KMS-11 (cell line): Measurements from ENCODE around the gene PRKAR1B.

Experiments
- H2AFZ ChIP-seq: fragments of 200-600 bp; sonication (generic); 2 replicates; pipeline ENCODE4 v1.6.1; 2016; ENCODE audit warnings: antibody characterized with exemption, mixed run types, low read depth
- H3K27ac ChIP-seq: fragments of 200-600 bp; sonication (generic); 2 replicates; pipeline ENCODE4 v1.6.1; 2016; ENCODE audit warnings: mild to moderate bottlenecking, mixed run types
- H3K27me3 ChIP-seq: fragments of 200-600 bp; sonication (generic); 2 replicates; pipeline ENCODE4 v1.6.1; 2017; ENCODE audit warnings: mild to moderate bottlenecking, low read depth, mixed run types, moderate library complexity; ENCODE audit not compliant: insufficient read depth
- H3K36me3 ChIP-seq: fragments of 200-600 bp; sonication (generic); 2 replicates; pipeline ENCODE4 v1.6.1; 2017; ENCODE audit warnings: mild to moderate bottlenecking, mixed run types; ENCODE audit not compliant: insufficient read depth
- H3K4me1 ChIP-seq: fragments of 200-600 bp; sonication (generic); 2 replicates; pipeline ENCODE4 v1.6.1; 2016; ENCODE audit warnings: mild to moderate bottlenecking, low read depth, mixed run types; ENCODE audit not compliant: poor library complexity, severe bottlenecking
- H3K4me2 ChIP-seq: fragments of 200-600 bp; sonication (generic); 2 replicates; pipeline ENCODE4 v1.7.0; 2016; ENCODE audit warnings: mild to moderate bottlenecking, mixed run types
- H3K4me3 ChIP-seq: fragments of 200-600 bp; sonication (generic); IDR thresholded peaks from 2 replicates; pipeline ENCODE4 v1.6.1; 2017; ENCODE audit warnings: low read depth, low read length, mixed read lengths; ENCODE audit not compliant: insufficient read depth
- H3K79me2 ChIP-seq: fragments of 200-600 bp; sonication (generic); 2 replicates; pipeline ENCODE4 v1.6.1; 2016; ENCODE audit warnings: low read depth, mixed run types; ENCODE audit not compliant: insufficient read depth
- H3K9ac ChIP-seq: fragments of 200-600 bp; sonication (generic); 2 replicates; pipeline ENCODE4 v1.6.1; 2016; ENCODE audit warnings: mild to moderate bottlenecking, mixed run types
- H4K20me1 ChIP-seq: fragments of 200-600 bp; sonication (generic); 2 replicates; pipeline ENCODE4 v1.6.1; 2016; ENCODE audit warnings: mild to moderate bottlenecking, mixed run types; ENCODE audit not compliant: insufficient read depth
- CTCF ChIP-seq: fragments of 200-600 bp; sonication (generic); conservative IDR thresholded peaks from 2 replicates; pipeline ENCODE4 v1.6.1; 2017; ENCODE audit warnings: low read depth, mild to moderate bottlenecking, antibody characterized with exemption, low read length, moderate library complexity, mixed read lengths

The PRKAR1B gene

GRCh38 chr7:505171-505570 is 221.9 kb downstream of the PRKAR1B start:
- Histone ChIP-seq H3K79me2 (no peaks in the 10 kb centered on the region), H2AFZ (no peak overlapping the region), H3K4me2 (no peak overlapping the region), H3K9ac (no peak overlapping the region), H3K36me3 (no peaks in the 10 kb centered on the region), H3K27ac (no peak overlapping the region), H3K27me3 (peaks cover 53% of the 10 kb centered on the region), H3K4me1 (no peaks in the 10 kb centered on the region), H4K20me1 (no peaks in the 10 kb centered on the region), H3K4me3 (no peak overlapping the region)
- TF ChIP-seq CTCF, result no peak

DNA sequence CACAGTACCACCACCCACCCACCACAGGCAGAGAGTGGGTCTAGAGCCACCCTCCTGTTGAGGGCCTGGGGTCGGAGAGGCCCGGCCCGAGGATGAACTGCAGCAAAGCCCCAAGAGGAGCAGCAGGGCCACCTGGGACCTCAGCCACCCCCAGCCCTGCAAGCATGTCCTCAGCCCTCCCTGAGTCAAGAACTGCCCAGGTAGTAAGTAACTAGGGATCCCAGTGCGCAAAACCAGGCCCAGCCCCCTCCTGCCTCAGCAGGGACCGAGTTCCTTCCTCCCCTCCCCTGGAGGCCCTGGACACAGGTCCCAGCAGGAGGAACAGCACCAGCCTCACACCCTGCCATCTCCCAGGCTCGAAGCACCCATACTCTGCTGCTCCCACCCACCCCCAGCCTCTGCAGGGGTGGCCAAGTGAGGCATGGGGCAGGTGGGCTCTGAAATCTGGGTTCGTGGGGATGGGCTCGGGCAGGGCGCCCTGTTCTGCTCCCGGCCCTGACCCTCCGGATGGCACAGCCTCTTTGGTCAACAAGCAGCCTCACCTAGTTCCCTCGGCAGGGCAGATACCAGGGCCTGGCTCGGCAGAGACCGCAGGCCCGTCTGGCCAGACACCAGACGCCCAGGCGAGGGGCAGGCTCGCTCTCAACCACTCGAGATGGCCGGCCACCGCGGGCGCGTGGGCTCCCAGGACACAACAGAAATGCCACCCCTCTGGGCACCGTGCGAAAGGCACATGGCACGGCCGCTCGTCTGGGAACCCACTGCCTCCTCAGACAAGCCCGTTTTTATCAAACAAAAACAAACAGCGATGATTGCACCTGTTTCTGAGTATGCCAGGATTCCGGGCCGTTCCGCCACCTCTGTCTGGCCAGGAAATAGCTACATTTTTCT is 222.6 kb downstream of the PRKAR1B start:
- Histone ChIP-seq H3K4me2 (no peak overlapping the region), H3K27ac (no peak overlapping the region), H3K4me1 (no peaks in the 10 kb centered on the region), H4K20me1 (no peaks in the 10 kb centered on the region), H3K4me3 (no peak overlapping the region), H3K27me3 (peaks cover 55% of the 10 kb centered on the region), H2AFZ (no peak overlapping the region), H3K79me2 (no peaks in the 10 kb centered on the region), H3K9ac (no peak overlapping the region), H3K36me3 (no peaks in the 10 kb centered on the region)
- no peak for TF ChIP-seq CTCF

DNA sequence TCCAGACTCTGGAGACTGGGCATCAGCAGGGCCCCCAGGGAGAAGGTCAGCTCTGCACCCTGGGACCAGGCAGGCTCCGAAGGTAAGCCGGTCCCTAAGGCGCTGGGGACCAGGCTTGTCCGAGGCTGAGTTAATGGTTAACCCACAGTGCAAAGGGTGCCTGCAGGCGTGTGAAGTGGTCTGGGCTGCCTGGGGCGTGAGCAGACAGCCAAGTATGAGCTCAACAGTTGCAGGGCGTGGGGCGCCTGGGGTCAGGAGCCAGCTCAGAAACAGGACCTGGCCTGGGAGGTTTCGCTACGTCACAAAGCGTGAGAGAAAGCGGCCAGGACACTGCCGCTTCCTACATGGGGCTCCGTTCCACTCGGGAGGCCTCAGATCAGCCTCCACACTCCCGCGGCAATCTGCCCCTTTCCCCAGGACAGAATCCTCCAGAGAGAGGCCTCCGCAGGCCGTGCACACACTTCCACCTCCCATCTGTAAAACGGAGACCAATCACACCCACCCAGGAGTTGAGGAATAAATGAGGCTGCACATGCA is 223.4 kb downstream of the PRKAR1B start:
- Histone ChIP-seq H3K4me3 (no peak overlapping the region), H3K27me3 (peaks cover 55% of the 10 kb centered on the region), H3K9ac (no peak overlapping the region), H2AFZ (no peak overlapping the region), H4K20me1 (no peaks in the 10 kb centered on the region), H3K27ac (no peak overlapping the region), H3K79me2 (no peaks in the 10 kb centered on the region), H3K4me2 (no peak overlapping the region), H3K4me1 (no peaks in the 10 kb centered on the region), H3K36me3 (no peaks in the 10 kb centered on the region)
- TF ChIP-seq CTCF, result no peak

DNA sequence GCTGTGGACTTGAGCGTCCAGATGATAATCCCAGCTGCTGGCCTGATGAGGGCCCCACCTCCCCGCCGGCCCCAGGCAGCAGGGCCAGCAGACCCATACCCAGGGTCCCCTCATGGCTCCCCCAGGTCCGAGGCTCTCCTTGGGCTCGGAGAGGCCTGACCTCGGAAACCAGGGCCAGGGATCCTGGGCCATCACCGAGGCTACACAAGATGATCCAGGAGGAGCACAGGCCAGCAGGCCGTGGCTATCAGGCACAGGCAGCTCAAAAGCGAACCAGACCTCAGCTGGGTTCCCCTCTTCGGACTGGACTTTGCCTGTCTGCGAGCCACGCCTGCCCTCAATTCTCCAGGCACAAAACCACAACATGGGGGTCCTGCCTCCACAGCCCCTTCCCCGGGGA is 224.8 kb downstream of the PRKAR1B start:
- no peaks in the 10 kb centered on the region for H3K79me2 ChIP-seq
- H3K27me3 ChIP-seq, result peaks cover 52% of the 10 kb centered on the region
- no peak overlapping the region for H2AFZ ChIP-seq
- H3K36me3 ChIP-seq, result no peaks in the 10 kb centered on the region
- no peak overlapping the region for H3K9ac ChIP-seq
- H3K4me2 ChIP-seq, result no peak overlapping the region
- no peak overlapping the region for H3K27ac ChIP-seq
- H3K4me1 ChIP-seq, result no peaks in the 10 kb centered on the region
- H3K4me3 ChIP-seq, result no peak overlapping the region
- TF ChIP-seq CTCF, result no peak
- H4K20me1 ChIP-seq, result no peaks in the 10 kb centered on the region
